HG02588 (cell line): Measurements from ENCODE around the gene SLU7.

Source experiments
- ATAC-seq: cut with Tn5 transposase; IDR thresholded peaks from one replicate; pipeline ENCODE4 v1.9.1; 2021; ENCODE audit warnings: mild to moderate bottlenecking, moderate library complexity; ENCODE audit not compliant: unreplicated experiment

Gene SLU7

DNA sequence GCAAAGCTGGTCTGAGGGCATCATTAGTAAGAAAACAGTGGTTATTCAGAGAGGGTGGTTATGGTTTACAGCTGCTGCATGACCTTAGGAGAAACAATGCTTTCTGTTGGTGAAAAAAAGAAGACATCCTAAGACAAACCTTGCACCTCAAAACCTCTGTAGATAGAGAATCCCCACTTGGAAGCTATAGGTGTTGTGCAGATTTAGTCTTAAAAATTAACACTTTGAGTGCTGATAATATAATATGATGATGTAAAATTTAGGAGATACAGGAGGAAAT is 1.4 kb upstream of the SLU7 start:
- ATAC-seq = no peak

- peak; percentile 35 for ATAC-seq
These were observed 813 bp upstream of the SLU7 start for GRCh38 chr5:160419458-160420330.

DNA sequence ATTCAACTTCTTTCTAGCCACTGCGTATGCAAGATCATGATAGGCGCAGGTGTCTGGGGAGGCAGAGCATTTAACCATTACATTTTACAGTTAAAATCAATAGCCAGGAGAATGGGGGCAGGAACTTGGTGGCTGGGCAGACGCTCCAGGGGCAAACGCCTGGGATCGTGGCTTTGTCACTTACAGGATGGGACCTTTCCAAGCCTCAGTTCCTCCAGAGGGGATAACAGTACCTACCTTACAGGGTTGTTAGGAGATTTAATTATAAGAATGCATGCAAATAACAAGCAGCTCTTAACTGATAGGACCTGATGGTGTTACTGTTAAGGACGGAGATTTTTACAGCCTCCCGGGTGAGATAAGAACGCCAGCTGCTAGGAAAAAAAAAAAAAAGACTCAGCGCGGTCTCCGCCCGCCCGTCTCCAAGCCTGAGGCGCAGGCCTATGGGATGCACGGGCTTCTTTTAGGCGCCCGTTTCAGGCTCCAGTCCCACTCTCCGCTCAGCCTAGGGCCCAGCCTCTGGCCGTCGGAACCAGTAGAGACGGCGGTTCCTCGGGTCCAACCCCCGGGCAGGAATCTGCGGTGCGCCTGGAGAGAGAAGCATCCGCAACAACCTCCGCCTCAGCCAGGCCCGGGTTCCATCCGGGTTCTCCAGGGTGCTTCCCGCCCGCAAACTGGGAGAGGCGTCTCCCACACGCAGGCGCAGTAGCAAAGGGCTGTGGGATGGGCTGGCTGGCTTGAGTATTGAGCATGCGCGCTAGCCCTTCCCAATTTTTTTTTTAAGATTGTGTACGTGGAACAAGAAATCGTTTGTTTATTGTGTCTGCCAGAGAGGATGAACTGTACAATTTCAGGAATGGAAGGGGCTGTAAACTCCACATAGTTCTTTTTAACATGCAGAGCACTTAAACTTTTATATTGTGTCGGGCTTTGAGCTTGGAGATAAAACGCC is 19.2 kb downstream of the SLU7 start, which contains the start of gene FAM200C:
Gene FAM200C, minus strand, starts transcription at position 653 of the 952 bp plus-strand sequence. CDS start 4,564 bp downstream, outside the sequence.
- peak; percentile 86 for ATAC-seq

DNA sequence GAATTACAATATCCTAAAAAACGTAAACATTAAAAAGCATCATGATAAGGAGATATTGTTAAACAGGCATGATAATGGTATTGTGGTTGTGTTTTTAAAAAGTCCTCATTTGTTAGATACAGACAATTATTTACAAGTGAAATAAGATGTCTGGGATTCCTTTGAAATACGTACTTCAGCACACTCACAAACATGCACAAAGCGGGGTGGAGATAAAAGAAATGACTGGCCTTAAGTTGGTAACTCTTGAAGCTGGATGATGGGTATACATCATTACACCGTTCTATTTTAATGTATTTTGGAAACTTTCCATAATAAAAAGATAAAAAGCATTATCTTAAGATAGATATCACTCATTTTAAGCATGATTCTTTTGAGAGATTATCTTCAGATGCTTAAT is 20.1 kb downstream of the SLU7 start:
- no peak for ATAC-seq

GRCh38 chr5:160397492-160397891 is 21.4 kb downstream of the SLU7 start:
- ATAC-seq = no peak

DNA sequence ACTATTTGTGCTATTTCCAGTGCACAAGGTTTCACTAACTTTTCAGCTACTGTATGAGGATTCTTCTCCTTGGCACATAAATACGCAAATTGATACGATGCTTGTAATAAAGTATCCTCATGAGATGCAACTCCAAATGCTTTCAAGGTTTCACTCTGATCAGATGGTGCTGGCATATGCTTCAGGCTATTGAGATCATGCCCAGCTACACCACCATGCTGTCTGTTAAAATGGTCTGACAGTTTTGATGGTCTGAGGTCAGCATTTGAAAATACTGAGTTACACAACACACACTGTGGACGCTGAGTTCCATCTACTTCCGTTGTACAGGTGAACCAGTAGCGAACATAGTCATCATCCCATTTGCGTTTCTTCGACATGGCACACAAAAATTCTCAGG is 23.8 kb downstream of the SLU7 start:
- ATAC-seq = no peak

DNA sequence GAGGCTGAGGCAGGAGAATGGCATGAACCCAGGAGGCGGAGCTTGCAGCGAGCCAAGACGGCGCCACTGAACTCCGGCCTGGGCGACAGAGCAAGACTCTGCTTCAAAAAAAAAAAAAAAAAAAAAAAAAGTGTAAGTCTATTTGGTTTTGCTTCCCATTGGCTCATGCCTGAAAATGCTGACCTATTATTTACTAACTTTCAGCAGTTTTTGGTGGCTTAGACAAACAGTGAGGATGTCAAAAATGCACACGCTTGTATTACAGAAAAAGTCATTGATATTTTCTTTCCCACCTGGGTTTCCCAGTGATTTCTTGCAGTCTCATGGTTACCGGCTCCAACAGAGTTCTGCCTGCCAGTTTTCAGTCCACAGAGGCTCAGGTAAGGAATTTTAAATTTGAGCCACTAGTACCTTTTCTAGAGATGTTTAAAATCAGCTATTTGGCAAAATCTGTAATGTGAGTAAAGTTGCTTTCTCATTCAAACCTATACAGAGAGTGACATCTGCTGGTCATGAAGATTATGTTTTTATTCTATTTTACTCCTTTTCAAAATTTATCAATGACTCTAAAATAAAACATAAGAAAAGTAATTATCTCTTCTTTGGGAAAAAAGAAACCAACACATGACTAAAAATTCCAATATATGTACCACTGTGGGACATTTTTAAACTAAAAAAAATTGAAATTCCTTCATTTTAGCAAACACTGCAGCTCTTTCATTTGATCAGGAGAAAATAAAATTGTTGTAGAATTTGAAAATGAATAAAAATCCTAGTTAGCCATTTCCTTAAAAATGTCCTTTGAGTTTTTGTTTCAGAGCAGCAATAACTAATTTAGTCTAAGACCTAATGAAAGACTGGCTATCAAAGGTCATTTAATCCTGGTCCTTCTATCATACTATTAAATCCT is 27.8 kb downstream of the SLU7 start:
- no peak for ATAC-seq

DNA sequence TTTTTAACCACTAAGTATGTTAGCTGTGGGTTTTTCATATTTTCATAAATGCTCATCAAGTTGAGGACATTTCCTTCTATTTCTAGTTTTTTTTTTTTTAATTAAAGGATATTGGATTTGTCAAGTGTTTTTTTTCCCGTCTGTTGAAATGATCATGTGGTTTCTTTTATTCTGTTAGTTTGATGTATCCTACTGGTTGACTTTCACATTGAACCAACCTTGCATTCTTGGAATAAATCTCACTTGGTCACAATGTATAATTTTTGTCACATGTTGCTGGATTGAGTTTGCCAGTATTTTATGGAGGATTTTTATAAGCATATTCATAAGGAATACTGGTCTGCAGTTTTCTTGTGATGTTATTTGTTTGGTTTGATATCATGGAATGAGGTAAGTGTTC is 31.4 kb downstream of the SLU7 start:
- ATAC-seq = no peak

GRCh38 chr5:160385496-160385895 is 33.4 kb downstream of the SLU7 start:
- no peak for ATAC-seq

GRCh38 chr5:160384681-160385080 is 34.2 kb downstream of the SLU7 start:
- ATAC-seq = no peak

GRCh38 chr5:160382346-160382745 is 36.5 kb downstream of the SLU7 start:
- no peak for ATAC-seq

DNA sequence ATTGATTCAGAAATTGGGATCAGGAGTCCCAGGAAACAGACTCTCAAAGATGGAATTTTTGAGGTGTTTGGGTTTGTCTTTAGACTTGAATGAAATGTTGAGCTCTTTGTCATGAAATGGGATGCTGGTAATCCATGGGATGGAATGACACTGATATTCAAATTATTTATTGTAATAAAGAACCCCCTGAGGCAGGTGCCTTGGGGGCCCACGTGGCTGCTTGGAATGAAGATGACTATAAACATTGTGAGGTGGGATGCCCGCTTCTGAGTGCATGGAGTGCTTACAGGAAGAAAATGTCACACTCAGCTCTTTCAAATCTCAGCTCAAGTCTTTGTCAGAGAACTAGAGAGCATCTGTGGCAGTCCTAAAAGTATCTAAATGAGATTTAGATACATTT is 38.8 kb downstream of the SLU7 start:
- no peak for ATAC-seq

DNA sequence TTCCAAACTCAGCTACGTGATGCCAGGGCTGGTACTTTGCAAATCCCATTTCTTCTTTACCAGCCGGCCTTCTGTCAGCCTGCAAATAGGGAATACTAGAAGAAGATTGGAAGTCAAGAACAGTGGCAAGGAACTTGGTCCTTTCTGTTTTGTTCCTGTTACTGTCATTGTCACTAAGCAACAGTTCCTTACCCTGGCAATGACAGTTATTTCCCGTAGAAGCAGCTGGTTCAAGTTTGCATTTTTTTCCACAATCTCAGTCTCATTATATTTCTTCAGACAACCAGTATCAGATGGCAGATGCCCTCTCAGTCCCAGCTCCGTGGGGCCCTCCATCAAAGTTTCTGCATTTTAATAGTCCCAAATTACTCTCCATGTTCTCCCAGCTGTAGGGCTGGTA is 39.4 kb downstream of the SLU7 start:
- ATAC-seq = no peak

DNA sequence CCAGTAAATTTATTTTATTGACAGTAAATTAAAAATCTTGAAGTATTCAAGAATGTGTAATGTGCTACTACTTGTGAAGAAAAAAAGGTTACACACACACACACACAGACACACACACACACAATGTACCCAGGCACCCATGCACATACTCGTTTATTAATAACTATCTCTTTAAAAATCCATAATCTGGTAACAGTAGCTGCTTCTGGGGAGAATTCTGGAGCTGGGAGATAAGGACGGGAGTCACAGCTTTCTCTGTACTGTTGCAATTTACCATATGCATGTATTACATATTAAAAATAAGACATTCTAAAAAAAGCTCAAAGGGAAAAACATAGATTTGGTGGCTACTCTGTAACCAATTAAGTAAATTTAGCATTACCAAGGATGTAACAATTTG is 40.6 kb downstream of the SLU7 start:
- ATAC-seq = no peak

DNA sequence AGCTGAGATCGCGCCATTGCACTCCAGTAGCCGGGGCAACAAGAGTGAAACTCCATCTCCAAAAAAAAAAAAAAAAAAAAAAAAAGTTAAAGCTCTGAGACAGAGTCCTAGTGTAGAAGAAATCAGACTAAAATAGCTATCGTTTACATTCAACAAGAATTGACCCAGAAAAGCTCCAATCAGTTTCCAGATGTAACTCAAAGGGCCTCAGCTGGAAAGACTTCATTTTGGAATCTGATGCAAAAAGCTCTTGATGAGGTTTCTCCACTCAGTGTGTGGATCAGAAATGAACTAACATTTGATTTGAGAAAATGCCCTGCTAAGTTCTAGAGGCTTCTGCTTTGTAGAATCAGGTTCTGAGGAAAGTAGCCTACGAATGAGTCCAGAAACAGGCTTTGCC is 41.2 kb downstream of the SLU7 start:
- ATAC-seq = no peak

DNA sequence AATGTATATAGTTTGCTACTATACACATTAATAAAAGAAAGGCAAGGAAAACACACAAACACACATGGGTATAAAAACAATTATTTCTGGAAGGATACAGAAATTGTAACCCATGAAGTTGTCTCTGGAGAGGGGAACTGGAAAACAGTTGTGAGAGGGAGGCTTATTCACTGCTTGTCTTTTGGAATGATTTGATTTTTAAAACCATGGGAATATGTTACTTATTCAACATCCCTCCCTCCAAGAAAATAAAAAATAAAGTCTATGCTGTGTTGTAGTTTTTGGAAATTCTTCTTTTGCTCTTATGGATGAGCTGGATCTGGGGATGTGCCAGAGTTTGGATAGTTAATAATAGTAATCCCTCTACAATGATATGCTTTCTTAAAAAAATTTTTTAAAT is 42.5 kb downstream of the SLU7 start:
- ATAC-seq = no peak

DNA sequence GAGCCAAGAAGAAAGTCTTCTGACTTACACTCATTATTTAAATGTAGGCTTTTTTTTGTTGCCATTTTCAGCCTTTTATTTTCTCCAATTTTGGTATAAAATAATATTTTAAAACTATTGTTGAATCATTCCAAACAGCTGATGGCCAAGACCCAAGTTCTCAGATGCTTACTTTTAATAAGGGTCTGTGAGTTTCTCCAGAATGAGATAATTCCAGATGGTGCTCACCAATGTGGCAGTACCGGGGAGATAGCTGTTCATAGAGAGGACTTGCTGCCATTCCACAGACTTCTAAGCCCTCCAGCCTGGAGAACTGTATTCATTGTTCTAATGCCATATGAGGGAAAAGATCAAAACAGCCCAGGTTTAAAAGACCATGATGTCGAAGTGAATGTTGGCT is 43.2 kb downstream of the SLU7 start:
- ATAC-seq = no peak

- no peak for ATAC-seq
These were observed 43.7 kb downstream of the SLU7 start for GRCh38 chr5:160375166-160375565.

DNA sequence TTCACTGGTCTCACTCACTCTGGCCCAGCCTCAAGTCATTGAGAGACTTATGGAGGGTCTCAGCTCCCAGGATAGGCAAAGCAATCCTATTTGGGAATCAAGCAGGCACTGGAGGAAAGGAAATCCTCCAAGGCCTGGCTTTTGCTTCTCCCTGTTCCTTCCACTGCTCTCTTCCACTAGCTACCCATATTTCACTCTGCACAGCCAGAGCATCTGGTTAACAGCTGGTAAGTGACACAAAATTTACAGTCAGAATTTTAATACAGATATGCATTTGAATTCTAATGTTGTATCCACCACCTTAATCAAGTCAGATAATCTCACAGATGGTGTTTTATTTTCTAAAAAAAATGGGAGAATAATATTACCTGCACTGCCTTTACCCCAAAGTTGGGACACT is 47.6 kb downstream of the SLU7 start:
- no peak for ATAC-seq

DNA sequence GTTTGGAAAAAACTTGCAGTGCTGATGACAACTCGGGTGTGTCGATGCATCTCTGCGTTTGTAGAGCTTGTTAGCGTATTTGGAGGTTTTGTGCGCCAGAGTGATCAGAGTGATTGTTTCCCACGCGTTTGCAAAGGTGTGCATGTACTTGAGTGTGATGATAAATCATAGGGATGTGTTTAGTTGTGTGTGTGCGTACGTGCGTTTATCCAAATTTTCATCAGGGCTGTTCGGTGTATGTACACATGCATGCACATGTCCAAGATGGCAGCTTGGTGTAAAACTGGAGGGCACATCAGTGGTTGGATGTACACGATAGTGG is 48.2 kb downstream of the SLU7 start:
- no peak for ATAC-seq
